ENCODE measurements around the gene CCDC15.
"Not testable (repeated sequence)": the region's sequence is repeated elsewhere in the genome, so short reads cannot be mapped to it uniquely, and the experiment has no call there.

Gene CCDC15

GRCh38 chr11:124954590-124954955 lies 571 bp downstream of the CCDC15 start:
- H3K4me1 ChIP-seq (ENCODE audit: low read length), result peaks cover 11% of the 10 kb centered on the region
- H3K79me2 ChIP-seq (ENCODE audit: low read length), result no peaks in the 10 kb centered on the region
- H4K20me1 ChIP-seq (ENCODE audit: insufficient read depth, low read length), result no peaks in the 10 kb centered on the region
- no peak for TF ChIP-seq EZH2phosphoT487 (IDR thresholded peaks at IDR 0.05; ENCODE audit: low read depth)
- no peak for TF ChIP-seq CTCF (IDR thresholded peaks at IDR 0.05; ENCODE audit: low read depth, low read length)
- H3K36me3 ChIP-seq (replicated peaks; ENCODE audit: low read depth, low read length), result no peaks in the 10 kb centered on the region
- no peak overlapping the region for H3K27ac ChIP-seq (ENCODE audit: low read length)
- no peaks in the 10 kb centered on the region for H3K27me3 ChIP-seq (ENCODE audit: low read depth, low read length)
- peak overlapping the region; percentile 48 for H2AFZ ChIP-seq (ENCODE audit: low read depth, low read length)
- H3K4me3 ChIP-seq (ENCODE audit: low read length), result peak overlapping the region; percentile 93
- H3K4me2 ChIP-seq (ENCODE audit: low read length), result peak overlapping the region; percentile 96
- no peaks in the 10 kb centered on the region; the same call in 1 of the 2 replicates for H3K9me3 ChIP-seq (ENCODE audit: insufficient read depth, low read length)
- H3K9ac ChIP-seq (ENCODE audit: low read length), result peak overlapping the region; percentile 72

GRCh38 chr11:124955035-124955434 lies 1.0 kb downstream of the CCDC15 start:
- Histone ChIP-seq H3K4me3 (ENCODE audit: low read length) (peak overlapping the region; percentile 93), H3K9me3 (ENCODE audit: insufficient read depth, low read length) (no peaks in the 10 kb centered on the region; the same call in 1 of the 2 replicates), H3K36me3 (replicated peaks; ENCODE audit: low read depth, low read length) (no peaks in the 10 kb centered on the region), H4K20me1 (ENCODE audit: insufficient read depth, low read length) (no peaks in the 10 kb centered on the region), H3K4me1 (ENCODE audit: low read length) (peaks cover 11% of the 10 kb centered on the region), H3K27me3 (ENCODE audit: low read depth, low read length) (no peaks in the 10 kb centered on the region), H3K27ac (ENCODE audit: low read length) (no peak overlapping the region), H3K79me2 (ENCODE audit: low read length) (no peaks in the 10 kb centered on the region), H2AFZ (ENCODE audit: low read depth, low read length) (no peak overlapping the region), H3K4me2 (ENCODE audit: low read length) (peak overlapping the region; percentile 96), H3K9ac (ENCODE audit: low read length) (peak overlapping the region; percentile 72; the same call in 1 of the 2 replicates)
- TF ChIP-seq CTCF (IDR thresholded peaks at IDR 0.05; ENCODE audit: low read depth, low read length), result no peak
- TF ChIP-seq EZH2phosphoT487 (IDR thresholded peaks at IDR 0.05; ENCODE audit: low read depth), result no peak

GRCh38 chr11:124961972-124962609 lies 8.1 kb downstream of the CCDC15 start:
- Histone ChIP-seq H3K36me3 (replicated peaks; ENCODE audit: low read depth, low read length) (no peaks in the 10 kb centered on the region), H3K9ac (ENCODE audit: low read length) (no peak overlapping the region), H3K27me3 (ENCODE audit: low read depth, low read length) (no peaks in the 10 kb centered on the region), H3K9me3 (ENCODE audit: insufficient read depth, low read length) (no peaks in the 10 kb centered on the region), H4K20me1 (ENCODE audit: insufficient read depth, low read length) (no peaks in the 10 kb centered on the region), H3K27ac (ENCODE audit: low read length) (no peak overlapping the region), H3K4me3 (ENCODE audit: low read length) (no peak overlapping the region), H3K4me1 (ENCODE audit: low read length) (no peaks in the 10 kb centered on the region), H3K4me2 (ENCODE audit: low read length) (no peak overlapping the region), H3K79me2 (ENCODE audit: low read length) (no peaks in the 10 kb centered on the region), H2AFZ (ENCODE audit: low read depth, low read length) (no peak overlapping the region)
- TF ChIP-seq EZH2phosphoT487 (IDR thresholded peaks at IDR 0.05; ENCODE audit: low read depth), result no peak
- peak; percentile 89 for TF ChIP-seq CTCF (IDR thresholded peaks at IDR 0.05; ENCODE audit: low read depth, low read length)

- not testable (repeated sequence) for H3K9ac ChIP-seq (ENCODE audit: low read length); H3K9me3 ChIP-seq (ENCODE audit: insufficient read depth, low read length); H3K4me2 ChIP-seq (ENCODE audit: low read length); H3K27me3 ChIP-seq (ENCODE audit: low read depth, low read length); H3K4me1 ChIP-seq (ENCODE audit: low read length); H3K4me3 ChIP-seq (ENCODE audit: low read length); H3K36me3 ChIP-seq (replicated peaks; ENCODE audit: low read depth, low read length); H3K79me2 ChIP-seq (ENCODE audit: low read length); H4K20me1 ChIP-seq (ENCODE audit: insufficient read depth, low read length); H3K27ac ChIP-seq (ENCODE audit: low read length); H2AFZ ChIP-seq (ENCODE audit: low read depth, low read length)
Observed at GRCh38 chr11:124968197-124968596, 14.2 kb downstream of the CCDC15 start.
